Esophagus muscularis mucosa (tissue), 4 donors: ENCODE measurements around the gene RGS16. TPM values are rescaled to one million over a fixed set of nuclear protein-coding genes. Genes with fewer than 3 reads are reported as not detected.
A peak's percentile ranks its signal among the peaks of the same experiment; 100 is the strongest.

Source experiments
- DNase-seq: peaks from one replicate; pipeline ENCODE4 v3.0.0-alpha.2; 2017; ENCODE audit errors: extremely low spot score
- H3K27ac ChIP-seq, 4 donors: fragments of 200-600 bp; sonication (generic); replicated peaks in 1 of 4; 1 replicate in 3 of 4; 2 replicates in 1 of 4; pipeline ENCODE4 v1.5.1; 2016 to 2019; ENCODE audit warnings: mild to moderate bottlenecking in 1 of 4
- H3K27me3 ChIP-seq, 4 donors: fragments of 200-600 bp; sonication (generic); one replicate each; pipeline versions ENCODE4 v1.5.1 to v1.6.0; 2016 to 2019
- H3K36me3 ChIP-seq, 4 donors: fragments of 200-600 bp; sonication (generic); one replicate each; pipeline ENCODE4 v1.5.1; 2016 to 2019
- H3K4me1 ChIP-seq, 4 donors: fragments of 200-600 bp; sonication (generic); one replicate each; pipeline ENCODE4 v1.5.1; 2016 to 2019
- H3K4me3 ChIP-seq, 4 donors: fragments of 200-600 bp; sonication (generic); 1 replicate in 2 of 4; 2 replicates in 2 of 4; pipeline ENCODE4 v1.5.1; 2016 to 2019; ENCODE audit warnings: mild to moderate bottlenecking in 4 of 4, moderate library complexity in 1 of 4
- H3K9me3 ChIP-seq, 4 donors: fragments of 200-600 bp; sonication (generic); 1 replicate in 3 of 4; 2 replicates in 1 of 4; pipeline ENCODE4 v1.5.1; 2016 to 2019
- CTCF ChIP-seq, 3 experiments: fragments of 200-600 bp in 2 of 3; fragments of 450-650 bp in 1 of 3; sonication (generic) in 2 of 3; IDR thresholded peaks; one replicate each; pipeline ENCODE4 v1.5.1; 2017 to 2019; ENCODE audit warnings: antibody characterized with exemption in 3 of 3, mild to moderate bottlenecking in 2 of 3, moderate library complexity in 1 of 3
- EP300 ChIP-seq: sonication (generic); formaldehyde crosslinking; IDR thresholded peaks from one replicate; pipeline ENCODE4 v1.6.1; 2017; ENCODE audit warnings: antibody characterized with exemption
- POLR2A ChIP-seq: fragments of 450-650 bp; IDR thresholded peaks from one replicate; pipeline ENCODE4 v1.6.1; 2017; ENCODE audit warnings: antibody characterized with exemption, moderate library complexity, mild to moderate bottlenecking, low read depth
- POLR2AphosphoS5 ChIP-seq, 2 donors: sonication (generic); formaldehyde crosslinking; IDR thresholded peaks; one replicate each; pipeline ENCODE4 v1.6.1; 2017; ENCODE audit warnings: antibody characterized with exemption in 2 of 2
- WGBS: methylation state at CpG from one replicate; pipeline ENCODE4 v1.1.5; 2018; 5-methylcytosine and 5-hydroxymethylcytosine counted together
- intact Hi-C: fragments of 100-400 bp; cut with DNase I; formaldehyde crosslinking; loops from one replicate; pipeline ENCODE4 v1.15.1; 2023
- total RNA-seq, 4 donors: library from RNA; depleted of rRNA; stranded (reverse); fragments of >200 nt; gene quantifications; one replicate each; pipeline versions ENCODE4 v1.1.0 to v1.2.1, GENCODE V29; 2016

RGS16 gene
- 10 to 100 TPM in 1 of 4 donors, 1 to 10 TPM in 2, under 1 TPM in 1; 0.83 to 19.7 (median 2.2) TPM for total RNA-seq

- H3K4me3 ChIP-seq = peak within 1 kb of the TSS; percentile 54 to 72 (median 58)
- WGBS = 13% methylated on average over 21 of the region's 44 CpGs
- H3K9me3 ChIP-seq = no peaks in the 10 kb centered on the region
- peaks cover 0 to 12% (median 6%) of the 10 kb centered on the region in 4 donors for H3K36me3 ChIP-seq
- peak; percentile 98 for DNase-seq
- peak within 1 kb of the TSS; percentile 44 to 71 (median 57) for H3K27ac ChIP-seq
- no peak for TF ChIP-seq EP300
- peak; percentile 80 to 91 for TF ChIP-seq POLR2AphosphoS5 (IDR thresholded peaks at IDR 0.05)
- no peak for TF ChIP-seq POLR2A
- peaks cover 22 to 46% (median 41%) of the 10 kb centered on the region in 4 donors for H3K4me1 ChIP-seq
- intact Hi-C loops = no loop called here
- H3K27me3 ChIP-seq = no peaks in the 10 kb centered on the region
These were observed at the start of gene RGS16 for GRCh38 chr1:182604175-182605164. RGS16 (minus strand) TSS chr1:182604389; CDS start chr1:182604259, 130 bp downstream.

- 96% methylated on average over 2 of the region's 2 CpGs for WGBS
- no peaks in the 10 kb centered on the region for H3K9me3 ChIP-seq
- intact Hi-C loops = no loop called here
These were observed 49.8 kb upstream of the RGS16 start for GRCh38 chr1:182653986-182654385.

GRCh38 chr1:182652933-182653332 lies 48.7 kb upstream of the RGS16 start:
- intact Hi-C loops = no loop called here
- no peak for DNase-seq
- Histone ChIP-seq H3K36me3 (no peaks in the 10 kb centered on the region), H3K27me3 (no peaks in the 10 kb centered on the region), H3K9me3 (no peaks in the 10 kb centered on the region), H3K4me1 (no peaks in the 10 kb centered on the region), H3K27ac (no peak overlapping the region), H3K4me3 (no peak overlapping the region)
- TF ChIP-seq CTCF (IDR thresholded peaks at IDR 0.05) = no peak
- TF ChIP-seq POLR2AphosphoS5 (IDR thresholded peaks at IDR 0.05) = no peak
- no peak for TF ChIP-seq EP300
- no peak for TF ChIP-seq POLR2A
- 88% methylated on average over 3 of the region's 3 CpGs for WGBS

More at GRCh38 chr1:182653986-182654385, 49.8 kb upstream of the RGS16 start:
- Histone ChIP-seq H3K4me1 (no peaks in the 10 kb centered on the region), H3K4me3 (no peak overlapping the region), H3K27ac (no peak overlapping the region), H3K36me3 (no peaks in the 10 kb centered on the region), H3K27me3 (no peaks in the 10 kb centered on the region)
- no peak for DNase-seq
- no peak for TF ChIP-seq POLR2AphosphoS5 (IDR thresholded peaks at IDR 0.05)
- TF ChIP-seq POLR2A = no peak
- TF ChIP-seq CTCF (IDR thresholded peaks at IDR 0.05) = no peak
- TF ChIP-seq EP300 = no peak

- TF ChIP-seq EP300 (no peak), POLR2A (no peak), POLR2AphosphoS5 (IDR thresholded peaks at IDR 0.05) (no peak), CTCF (IDR thresholded peaks at IDR 0.05) (no peak)
- no peak for DNase-seq
- Histone ChIP-seq H3K36me3 (no peaks in the 10 kb centered on the region), H3K9me3 (no peaks in the 10 kb centered on the region), H3K4me1 (no peaks in the 10 kb centered on the region), H3K4me3 (no peak overlapping the region), H3K27ac (no peak overlapping the region), H3K27me3 (no peaks in the 10 kb centered on the region)
- intact Hi-C loops = no loop called here
- 55% methylated on average over 3 of the region's 3 CpGs for WGBS
These were observed 47.1 kb upstream of the RGS16 start for GRCh38 chr1:182651339-182651724.

GRCh38 chr1:182650678-182651338 lies 46.6 kb upstream of the RGS16 start:
- no peak for DNase-seq
- H3K4me1 ChIP-seq = no peaks in the 10 kb centered on the region
- 77% methylated on average over 6 of the region's 6 CpGs for WGBS
- H3K27ac ChIP-seq = no peak overlapping the region
- intact Hi-C loops = no loop called here
- TF ChIP-seq CTCF (IDR thresholded peaks at IDR 0.05) (no peak), EP300 (no peak), POLR2AphosphoS5 (IDR thresholded peaks at IDR 0.05) (no peak)
- no peaks in the 10 kb centered on the region for H3K9me3 ChIP-seq
- H3K4me3 ChIP-seq = no peak overlapping the region
- no peaks in the 10 kb centered on the region for H3K36me3 ChIP-seq
- H3K27me3 ChIP-seq = no peaks in the 10 kb centered on the region
